ENCODE data around the gene TMEM72. TPM values are rescaled to one million over a fixed set of nuclear protein-coding genes. Genes with fewer than 3 reads are reported as not detected.

The TMEM72 gene
- total RNA-seq, 1 experiment from 2014 or later: not detected

DNA sequence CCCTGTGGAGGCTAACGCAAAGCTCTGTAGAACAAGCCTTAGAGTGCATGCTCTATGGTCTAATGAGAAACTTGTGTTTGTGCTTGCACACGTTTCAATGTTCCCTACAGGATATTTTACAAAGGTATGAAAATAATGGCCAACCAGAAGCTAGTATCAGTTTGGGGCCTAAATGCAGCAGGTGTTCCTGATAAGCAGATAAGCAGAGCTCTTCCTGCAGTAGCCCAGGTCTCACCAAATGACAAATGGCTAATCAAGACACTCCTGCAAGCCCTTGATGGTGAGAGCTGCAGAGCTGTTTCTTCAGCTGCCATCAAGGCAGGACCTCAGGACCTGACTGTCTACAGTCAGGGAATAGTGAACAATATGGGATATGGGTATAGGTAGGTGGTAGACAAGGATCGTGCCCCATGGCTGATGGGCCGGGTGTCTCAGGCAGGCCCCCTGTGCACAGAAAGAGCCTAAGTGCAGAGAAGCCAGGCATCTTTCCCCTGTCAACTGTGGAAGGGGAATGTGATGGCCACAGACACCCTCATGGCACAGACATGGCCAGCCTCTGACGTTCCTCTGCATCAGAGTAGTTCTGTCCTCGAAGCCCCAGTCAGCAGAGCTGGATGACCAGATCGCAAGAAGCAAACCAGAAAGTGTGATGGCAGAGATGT, 25.3 kb downstream of the TMEM72 start:
- Histone ChIP-seq H3K27ac (ENCODE audit: insufficient read length, low read depth, low read length) (no peak overlapping the region), H3K23ac (ENCODE audit: insufficient read length, low read depth, low read length) (no peak overlapping the region), H3T11ph (ENCODE audit: low read length) (no peak overlapping the region), H2BK15ac (ENCODE audit: low read depth, low read length) (no peak overlapping the region), H3K14ac (ENCODE audit: insufficient read depth, low read length) (no peak overlapping the region), H3K4me1 (ENCODE audit: insufficient read depth, low read length) (no peaks in the 10 kb centered on the region; the same call in 1 of the 2 replicates), H2BK20ac (ENCODE audit: low read depth, low read length, poor library complexity, severe bottlenecking) (no peak overlapping the region), H2AK5ac (ENCODE audit: insufficient read length, low read length) (no peak overlapping the region), H3K4ac (ENCODE audit: low read depth, low read length) (no peak overlapping the region), H3K56ac (ENCODE audit: insufficient read length, low read depth, low read length) (no peak overlapping the region), H3K79me2 (ENCODE audit: insufficient read depth, low read length) (no peaks in the 10 kb centered on the region), H3K4me2 (ENCODE audit: insufficient read depth, insufficient read length, low read length) (no peak overlapping the region), H3K9me3 (ENCODE audit: control insufficient read depth, low read depth, low read length) (no peaks in the 10 kb centered on the region), H2AFZ (ENCODE audit: low read length) (no peak overlapping the region), H3K18ac (ENCODE audit: insufficient read length, low read depth, low read length) (no peak overlapping the region), H2BK120ac (ENCODE audit: low read depth, low read length, poor library complexity, severe bottlenecking) (no peak overlapping the region), H3K23me2 (ENCODE audit: insufficient read length, low read depth, low read length, poor library complexity, severe bottlenecking) (no peaks in the 10 kb centered on the region), H2BK5ac (ENCODE audit: insufficient read length, low read length) (no peak overlapping the region), H3K79me1 (ENCODE audit: insufficient read depth, low read depth, low read length, poor library complexity, severe bottlenecking) (no peaks in the 10 kb centered on the region), H4K5ac (ENCODE audit: insufficient read length, low read depth, low read length) (no peak overlapping the region), H4K20me1 (ENCODE audit: control insufficient read depth, insufficient read depth, insufficient read length) (no peaks in the 10 kb centered on the region), H3K9ac (ENCODE audit: extremely low read depth, insufficient read length, low read length) (no peak overlapping the region), H2BK12ac (ENCODE audit: insufficient read length, low read depth, low read length) (no peak overlapping the region), H3K27me3 (ENCODE audit: insufficient read depth, low read length) (no peaks in the 10 kb centered on the region), H4K8ac (replicated peaks; ENCODE audit: insufficient read length, low read depth, low read length) (no peak overlapping the region), H4K91ac (ENCODE audit: insufficient read length, low read depth, low read length) (no peak overlapping the region)
- Mint-ChIP-seq H3K27me3 (ENCODE audit: low read depth) (peaks cover 8% of the 10 kb centered on the region), H3K4me3 (no peak overlapping the region), H3K9me3 (peaks cover 2 to 15% of the 10 kb centered on the region in 2 experiments; a peak in 2 of 5 replicates), H3K27ac (no peak overlapping the region), H3K36me3 (ENCODE audit: insufficient read depth in 1 of 3, low read depth in 3 of 3) (no peaks in the 10 kb centered on the region), H3K4me1 (peaks cover 0 to 8% of the 10 kb centered on the region in 2 experiments; a peak in 3 of 4 replicates)
- no CpG with 5 or more reads among the region's 7 CpGs for WGBS (ENCODE audit: extremely low coverage, insufficient read length, low lambda C conversion rate)
- TF ChIP-seq, protein P1, sequence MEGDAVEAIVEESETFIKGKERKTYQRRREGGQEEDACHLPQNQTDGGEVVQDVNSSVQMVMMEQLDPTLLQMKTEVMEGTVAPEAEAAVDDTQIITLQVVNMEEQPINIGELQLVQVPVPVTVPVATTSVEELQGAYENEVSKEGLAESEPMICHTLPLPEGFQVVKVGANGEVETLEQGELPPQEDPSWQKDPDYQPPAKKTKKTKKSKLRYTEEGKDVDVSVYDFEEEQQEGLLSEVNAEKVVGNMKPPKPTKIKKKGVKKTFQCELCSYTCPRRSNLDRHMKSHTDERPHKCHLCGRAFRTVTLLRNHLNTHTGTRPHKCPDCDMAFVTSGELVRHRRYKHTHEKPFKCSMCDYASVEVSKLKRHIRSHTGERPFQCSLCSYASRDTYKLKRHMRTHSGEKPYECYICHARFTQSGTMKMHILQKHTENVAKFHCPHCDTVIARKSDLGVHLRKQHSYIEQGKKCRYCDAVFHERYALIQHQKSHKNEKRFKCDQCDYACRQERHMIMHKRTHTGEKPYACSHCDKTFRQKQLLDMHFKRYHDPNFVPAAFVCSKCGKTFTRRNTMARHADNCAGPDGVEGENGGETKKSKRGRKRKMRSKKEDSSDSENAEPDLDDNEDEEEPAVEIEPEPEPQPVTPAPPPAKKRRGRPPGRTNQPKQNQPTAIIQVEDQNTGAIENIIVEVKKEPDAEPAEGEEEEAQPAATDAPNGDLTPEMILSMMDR (conservative IDR thresholded peaks at IDR 0.05): no peak
- DNase-seq: peak; percentile 8

Measured in H9 (cell line).